Measurements from ENCODE around the gene DENND6A. TPM values are rescaled to one million over a fixed set of nuclear protein-coding genes. Genes with fewer than 3 reads are reported as not detected.

Gene DENND6A
- 13.4 and 14.1 TPM in 2 replicates for total RNA-seq
- polyA plus RNA-seq = 11.2 and 11.4 TPM in 2 replicates
- 7.1 and 7.8 TPM in 2 replicates for polyA plus RNA-seq (2012)
- polyA minus RNA-seq (ENCODE audit: low replicate concordance) = 3.3 and 5.9 TPM in 2 replicates

- H3K4me2 ChIP-seq (ENCODE audit: extremely low read depth, insufficient read depth, low read length) = peak within 1 kb of the TSS; percentile 96
- DNase-seq (ENCODE audit: low read depth in 2 of 2) = peak; percentile 91 to 93
- H3K79me2 ChIP-seq (ENCODE audit: control insufficient read depth, insufficient read depth, low read length) = peaks cover 42% of the 10 kb centered on the region
- H2AFZ ChIP-seq (ENCODE audit: low read length) = peak within 1 kb of the TSS; percentile 66
- peak within 1 kb of the TSS; percentile 94 for H3K9ac ChIP-seq (ENCODE audit: insufficient read depth, low read length)
- peak within 1 kb of the TSS; percentile 65 to 88 (median 82) for H3K4me3 ChIP-seq (replicated peaks in 1 of 4; ENCODE audit: control extremely low read depth in 1 of 4, insufficient read depth in 1 of 4, low read depth in 3 of 4, low read length in 4 of 4)
- no peaks in the 10 kb centered on the region for H3K9me3 ChIP-seq (ENCODE audit: control insufficient read depth, insufficient read depth, low read depth, low read length)
- no peak for TF ChIP-seq EZH2 (IDR thresholded peaks at IDR 0.05; ENCODE audit: low read length, missing control alignments)
- TF ChIP-seq CTCF (conservative IDR thresholded peaks at IDR 0.05 in 1 of 2, IDR thresholded peaks at IDR 0.05 in 1 of 2; ENCODE audit: low read depth in 1 of 2, low read length in 2 of 2) = no peak
- peak within 1 kb of the TSS; percentile 92 for H3K27ac ChIP-seq (ENCODE audit: insufficient read depth, low read length)
- no peaks in the 10 kb centered on the region for H4K20me1 ChIP-seq (ENCODE audit: control insufficient read depth, extremely low read depth, insufficient read depth, low read length)
- H3K4me1 ChIP-seq (ENCODE audit: control insufficient read depth, extremely low read depth, insufficient read depth, low read length) = peaks cover 3% of the 10 kb centered on the region
- H3K27me3 ChIP-seq (ENCODE audit: control insufficient read depth, insufficient read depth, low read length) = no peaks in the 10 kb centered on the region
- no peaks in the 10 kb centered on the region for H3K36me3 ChIP-seq (ENCODE audit: control insufficient read depth, insufficient read depth, low read length)
These were observed at the start of gene DENND6A for GRCh38 chr3:57692396-57693147. Gene DENND6A (minus strand): TSS chr3:57693077. CDS start chr3:57693018, 59 bp downstream.

GRCh38 chr3:57740027-57740426 is 47.1 kb upstream of the DENND6A start:
- no peaks in the 10 kb centered on the region for H3K79me2 ChIP-seq (ENCODE audit: control insufficient read depth, insufficient read depth, low read length)
- no peak overlapping the region for H3K4me2 ChIP-seq (ENCODE audit: extremely low read depth, insufficient read depth, low read length)
- H3K4me1 ChIP-seq (ENCODE audit: control insufficient read depth, extremely low read depth, insufficient read depth, low read length) = no peaks in the 10 kb centered on the region
- no peak overlapping the region for H2AFZ ChIP-seq (ENCODE audit: low read length)
- DNase-seq (ENCODE audit: low read depth in 2 of 2) = no peak
- no peak overlapping the region for H3K4me3 ChIP-seq (replicated peaks in 1 of 4; ENCODE audit: control extremely low read depth in 1 of 4, insufficient read depth in 1 of 4, low read depth in 3 of 4, low read length in 4 of 4)
- no peaks in the 10 kb centered on the region for H3K36me3 ChIP-seq (ENCODE audit: control insufficient read depth, insufficient read depth, low read length)
- no peaks in the 10 kb centered on the region for H3K27me3 ChIP-seq (ENCODE audit: control insufficient read depth, insufficient read depth, low read length)
- no peaks in the 10 kb centered on the region for H3K9me3 ChIP-seq (ENCODE audit: control insufficient read depth, insufficient read depth, low read depth, low read length)
- no peaks in the 10 kb centered on the region for H4K20me1 ChIP-seq (ENCODE audit: control insufficient read depth, extremely low read depth, insufficient read depth, low read length)
- no peak overlapping the region for H3K27ac ChIP-seq (ENCODE audit: insufficient read depth, low read length)
- no peak overlapping the region for H3K9ac ChIP-seq (ENCODE audit: insufficient read depth, low read length)
- TF ChIP-seq EZH2 (IDR thresholded peaks at IDR 0.05; ENCODE audit: low read length, missing control alignments) = no peak
- TF ChIP-seq CTCF (conservative IDR thresholded peaks at IDR 0.05 in 1 of 2, IDR thresholded peaks at IDR 0.05 in 1 of 2; ENCODE audit: low read depth in 1 of 2, low read length in 2 of 2) = no peak

GRCh38 chr3:57738391-57738790 is 45.5 kb upstream of the DENND6A start:
- no peak overlapping the region for H3K27ac ChIP-seq (ENCODE audit: insufficient read depth, low read length)
- H3K9me3 ChIP-seq (ENCODE audit: control insufficient read depth, insufficient read depth, low read depth, low read length) = no peaks in the 10 kb centered on the region
- H3K9ac ChIP-seq (ENCODE audit: insufficient read depth, low read length) = no peak overlapping the region
- H3K79me2 ChIP-seq (ENCODE audit: control insufficient read depth, insufficient read depth, low read length) = no peaks in the 10 kb centered on the region
- no peaks in the 10 kb centered on the region for H3K36me3 ChIP-seq (ENCODE audit: control insufficient read depth, insufficient read depth, low read length)
- H4K20me1 ChIP-seq (ENCODE audit: control insufficient read depth, extremely low read depth, insufficient read depth, low read length) = no peaks in the 10 kb centered on the region
- no peak overlapping the region for H3K4me3 ChIP-seq (replicated peaks in 1 of 4; ENCODE audit: control extremely low read depth in 1 of 4, insufficient read depth in 1 of 4, low read depth in 3 of 4, low read length in 4 of 4)
- no peak overlapping the region for H3K4me2 ChIP-seq (ENCODE audit: extremely low read depth, insufficient read depth, low read length)
- TF ChIP-seq EZH2 (IDR thresholded peaks at IDR 0.05; ENCODE audit: low read length, missing control alignments) (no peak), CTCF (conservative IDR thresholded peaks at IDR 0.05 in 1 of 2, IDR thresholded peaks at IDR 0.05 in 1 of 2; ENCODE audit: low read depth in 1 of 2, low read length in 2 of 2) (no peak)
- H3K4me1 ChIP-seq (ENCODE audit: control insufficient read depth, extremely low read depth, insufficient read depth, low read length) = no peaks in the 10 kb centered on the region
- no peaks in the 10 kb centered on the region for H3K27me3 ChIP-seq (ENCODE audit: control insufficient read depth, insufficient read depth, low read length)
- H2AFZ ChIP-seq (ENCODE audit: low read length) = peak overlapping the region; percentile 8
- DNase-seq (ENCODE audit: low read depth in 2 of 2) = no peak

Measured in fibroblast of lung (primary cell).